K562 treated with DMSO at 1 percent for 4 hours (cell line): Measurements from ENCODE around the gene TOP2A. TPM values are rescaled to one million over a fixed set of nuclear protein-coding genes. Genes with fewer than 3 reads are reported as not detected.

Experiments
- total RNA-seq: library from RNA; unstranded; fragments of 300-600 nt; gene quantifications from 2 replicates; pipeline ENCODE4 v1.2.3, GENCODE V29; 2022; ENCODE audit not compliant: insufficient read depth

TOP2A gene
- total RNA-seq = 153 and 167 TPM in 2 replicates

GRCh38 chr17:40417609-40418427, at the start of gene TOP2A:
Gene TOP2A, minus strand, starts transcription at chr17:40417896. Its CDS starts 105 bp downstream, at chr17:40417791.

GRCh38 chr17:40443196-40443987, 25.7 kb upstream of the TOP2A start, which contains the start of gene IGFBP4:
Gene IGFBP4, plus strand, starts transcription at chr17:40443450. Its CDS starts 286 bp downstream, at chr17:40443736.

GRCh38 chr17:40364121-40364861, 53.4 kb downstream of the TOP2A start, which contains the start of gene GJD3:
Gene GJD3, minus strand, starts transcription at chr17:40364737. Its CDS starts 922 bp downstream, at chr17:40363815.

Other genes with a start within 250 kb of the TOP2A start
- gene RAPGEFL1, start 240.4 kb downstream of the TOP2A start, total RNA-seq = 1.7 and 2.8 TPM in 2 replicates
- gene WIPF2, start 198.6 kb downstream of the TOP2A start, total RNA-seq = 10.8 and 14.4 TPM in 2 replicates
- 66.1 and 66.2 TPM in 2 replicates for gene CDC6, start 130.0 kb downstream of the TOP2A start, total RNA-seq
- 17.8 and 17.9 TPM in 2 replicates for gene RARA, start 108.7 kb downstream of the TOP2A start, total RNA-seq
- 10.8 and 14.0 TPM in 2 replicates for gene GJD3, start 53.2 kb downstream of the TOP2A start, total RNA-seq
- gene IGFBP4, start 25.6 kb upstream of the TOP2A start, total RNA-seq = 183 and 189 TPM in 2 replicates
- gene TNS4, start 83.7 kb upstream of the TOP2A start, total RNA-seq = 0.13 TPM in 1 of 2 replicates, not detected in the other
- gene CCR7, start 147.6 kb upstream of the TOP2A start, total RNA-seq = 0.38 TPM in 1 of 2 replicates, not detected in the other
- 58.8 and 60.4 TPM in 2 replicates for gene SMARCE1, start 229.9 kb upstream of the TOP2A start, total RNA-seq
- gene KRT222, start 247.3 kb upstream of the TOP2A start, total RNA-seq = not detected in 2 replicates